ENCODE results near the gene SOAT2. TPM values are rescaled to one million over a fixed set of nuclear protein-coding genes. Genes with fewer than 3 reads are reported as not detected.

SOAT2 gene
- polyA plus RNA-seq, 1 donor, result 126 TPM

GRCh38 chr12:53065470-53065869, 37.8 kb upstream of the SOAT2 start:
- WGBS (ENCODE audit: insufficient coverage, low lambda C conversion rate), result no CpG with 5 or more reads among the region's 7 CpGs
- H3K9me3 ChIP-seq (ENCODE audit: control insufficient read depth, low read depth, low read length), result no peaks in the 10 kb centered on the region
- no peak for DNase-seq
- no peaks in the 10 kb centered on the region for H3K27me3 ChIP-seq (ENCODE audit: control insufficient read depth, insufficient read depth, low read length)
- peaks cover 16% of the 10 kb centered on the region for H3K4me1 ChIP-seq (ENCODE audit: control insufficient read depth, insufficient read depth, low read length)
- peaks cover 85% of the 10 kb centered on the region for H3K36me3 ChIP-seq (ENCODE audit: control insufficient read depth, insufficient read depth, low read length)
- no peak overlapping the region for H3K27ac ChIP-seq (ENCODE audit: low read length)
- no peak overlapping the region for H3K4me3 ChIP-seq (ENCODE audit: low read length)

GRCh38 chr12:53065975-53066931, 37.0 kb upstream of the SOAT2 start:
- Histone ChIP-seq H3K27me3 (ENCODE audit: control insufficient read depth, insufficient read depth, low read length) (no peaks in the 10 kb centered on the region), H3K4me1 (ENCODE audit: control insufficient read depth, insufficient read depth, low read length) (peaks cover 12% of the 10 kb centered on the region), H3K4me3 (ENCODE audit: low read length) (no peak overlapping the region), H3K9me3 (ENCODE audit: control insufficient read depth, low read depth, low read length) (no peaks in the 10 kb centered on the region), H3K36me3 (ENCODE audit: control insufficient read depth, insufficient read depth, low read length) (peaks cover 86% of the 10 kb centered on the region), H3K27ac (ENCODE audit: low read length) (no peak overlapping the region)
- DNase-seq, result peak; percentile 67 to 77
- 80% methylated on average over 2 of the region's 24 CpGs for WGBS (ENCODE audit: insufficient coverage, low lambda C conversion rate)

- H3K36me3 ChIP-seq (ENCODE audit: control insufficient read depth, insufficient read depth, low read length), result peaks cover 82% of the 10 kb centered on the region
- H3K4me3 ChIP-seq (ENCODE audit: low read length), result no peak overlapping the region
- no peak overlapping the region for H3K27ac ChIP-seq (ENCODE audit: low read length)
- peaks cover 6% of the 10 kb centered on the region for H3K4me1 ChIP-seq (ENCODE audit: control insufficient read depth, insufficient read depth, low read length)
- H3K9me3 ChIP-seq (ENCODE audit: control insufficient read depth, low read depth, low read length), result no peaks in the 10 kb centered on the region
- H3K27me3 ChIP-seq (ENCODE audit: control insufficient read depth, insufficient read depth, low read length), result no peaks in the 10 kb centered on the region
- peak in 1 of 2 donors; percentile 3 for DNase-seq
- WGBS (ENCODE audit: insufficient coverage, low lambda C conversion rate), result 79% methylated on average over 3 of the region's 7 CpGs
Observed at GRCh38 chr12:53067074-53067992, 36.0 kb upstream of the SOAT2 start.

- H3K4me3 ChIP-seq (ENCODE audit: low read length), result no peak overlapping the region
- peaks cover 81% of the 10 kb centered on the region for H3K36me3 ChIP-seq (ENCODE audit: control insufficient read depth, insufficient read depth, low read length)
- H3K4me1 ChIP-seq (ENCODE audit: control insufficient read depth, insufficient read depth, low read length), result peaks cover 6% of the 10 kb centered on the region
- H3K9me3 ChIP-seq (ENCODE audit: control insufficient read depth, low read depth, low read length), result no peaks in the 10 kb centered on the region
- DNase-seq, result no peak
- no peaks in the 10 kb centered on the region for H3K27me3 ChIP-seq (ENCODE audit: control insufficient read depth, insufficient read depth, low read length)
- no peak overlapping the region for H3K27ac ChIP-seq (ENCODE audit: low read length)
- WGBS (ENCODE audit: insufficient coverage, low lambda C conversion rate), result no CpG with 5 or more reads among the region's 13 CpGs
Observed at GRCh38 chr12:53067993-53068770, 35.1 kb upstream of the SOAT2 start.

GRCh38 chr12:53068811-53069585, 34.3 kb upstream of the SOAT2 start:
- peaks cover 79% of the 10 kb centered on the region for H3K36me3 ChIP-seq (ENCODE audit: control insufficient read depth, insufficient read depth, low read length)
- WGBS (ENCODE audit: insufficient coverage, low lambda C conversion rate), result no CpG with 5 or more reads among the region's 15 CpGs
- no peak for DNase-seq
- no peak overlapping the region for H3K27ac ChIP-seq (ENCODE audit: low read length)
- no peak overlapping the region for H3K4me3 ChIP-seq (ENCODE audit: low read length)
- peaks cover 8% of the 10 kb centered on the region for H3K4me1 ChIP-seq (ENCODE audit: control insufficient read depth, insufficient read depth, low read length)
- H3K9me3 ChIP-seq (ENCODE audit: control insufficient read depth, low read depth, low read length), result no peaks in the 10 kb centered on the region
- no peaks in the 10 kb centered on the region for H3K27me3 ChIP-seq (ENCODE audit: control insufficient read depth, insufficient read depth, low read length)

- Histone ChIP-seq H3K9me3 (ENCODE audit: control insufficient read depth, low read depth, low read length) (no peaks in the 10 kb centered on the region), H3K4me3 (ENCODE audit: low read length) (no peak overlapping the region), H3K27ac (ENCODE audit: low read length) (no peak overlapping the region), H3K27me3 (ENCODE audit: control insufficient read depth, insufficient read depth, low read length) (no peaks in the 10 kb centered on the region), H3K36me3 (ENCODE audit: control insufficient read depth, insufficient read depth, low read length) (peaks cover 78% of the 10 kb centered on the region), H3K4me1 (ENCODE audit: control insufficient read depth, insufficient read depth, low read length) (peaks cover 8% of the 10 kb centered on the region)
- DNase-seq, result no peak
- WGBS (ENCODE audit: insufficient coverage, low lambda C conversion rate), result no CpG with 5 or more reads among the region's 12 CpGs
Observed at GRCh38 chr12:53069621-53070410, 33.5 kb upstream of the SOAT2 start.

GRCh38 chr12:53070877-53071492, 32.3 kb upstream of the SOAT2 start:
- Histone ChIP-seq H3K4me1 (ENCODE audit: control insufficient read depth, insufficient read depth, low read length) (peaks cover 8% of the 10 kb centered on the region), H3K27ac (ENCODE audit: low read length) (no peak overlapping the region), H3K36me3 (ENCODE audit: control insufficient read depth, insufficient read depth, low read length) (peaks cover 80% of the 10 kb centered on the region), H3K4me3 (ENCODE audit: low read length) (no peak overlapping the region), H3K9me3 (ENCODE audit: control insufficient read depth, low read depth, low read length) (no peaks in the 10 kb centered on the region), H3K27me3 (ENCODE audit: control insufficient read depth, insufficient read depth, low read length) (no peaks in the 10 kb centered on the region)
- WGBS (ENCODE audit: insufficient coverage, low lambda C conversion rate), result no CpG with 5 or more reads among the region's 7 CpGs
- peak in 1 of 2 donors; percentile 3 for DNase-seq

- H3K27me3 ChIP-seq (ENCODE audit: control insufficient read depth, insufficient read depth, low read length), result no peaks in the 10 kb centered on the region
- no peak overlapping the region for H3K4me3 ChIP-seq (ENCODE audit: low read length)
- WGBS (ENCODE audit: insufficient coverage, low lambda C conversion rate), result no CpG with 5 or more reads among the region's 11 CpGs
- peak in 1 of 2 donors; percentile 32 for DNase-seq
- H3K4me1 ChIP-seq (ENCODE audit: control insufficient read depth, insufficient read depth, low read length), result peaks cover 8% of the 10 kb centered on the region
- H3K36me3 ChIP-seq (ENCODE audit: control insufficient read depth, insufficient read depth, low read length), result peaks cover 82% of the 10 kb centered on the region
- no peaks in the 10 kb centered on the region for H3K9me3 ChIP-seq (ENCODE audit: control insufficient read depth, low read depth, low read length)
- peak overlapping the region; percentile 36 for H3K27ac ChIP-seq (ENCODE audit: low read length)
Observed at GRCh38 chr12:53071591-53072551, 31.4 kb upstream of the SOAT2 start.

All from large intestine (tissue), 3 donors.